ENCODE data around the gene RNU1-3.
"Not testable (repeated sequence)": the region's sequence is repeated elsewhere in the genome, so short reads cannot be mapped to it uniquely, and the experiment has no call there.

The RNU1-3 gene

DNA sequence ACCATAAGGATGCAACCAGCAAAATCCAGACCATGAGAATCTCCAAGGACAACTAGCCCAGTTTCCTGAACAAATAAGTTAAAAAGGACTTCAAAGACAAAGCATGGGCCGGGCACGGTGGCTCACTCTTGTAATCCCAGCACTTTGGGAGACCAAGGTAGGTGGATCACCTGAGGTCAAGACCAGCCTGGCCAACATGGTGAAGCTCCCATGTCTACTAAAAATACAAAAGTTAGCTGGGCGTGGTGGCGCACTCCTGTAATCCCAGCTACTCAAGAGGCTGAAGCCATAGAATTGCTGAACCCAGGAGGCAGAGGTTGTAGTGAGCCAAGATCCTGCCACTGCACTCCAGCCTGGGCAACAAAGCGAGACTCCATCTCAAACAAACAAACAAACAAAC is 30.8 kb downstream of the RNU1-3 start:
- not testable (repeated sequence) for DNase-seq

DNA sequence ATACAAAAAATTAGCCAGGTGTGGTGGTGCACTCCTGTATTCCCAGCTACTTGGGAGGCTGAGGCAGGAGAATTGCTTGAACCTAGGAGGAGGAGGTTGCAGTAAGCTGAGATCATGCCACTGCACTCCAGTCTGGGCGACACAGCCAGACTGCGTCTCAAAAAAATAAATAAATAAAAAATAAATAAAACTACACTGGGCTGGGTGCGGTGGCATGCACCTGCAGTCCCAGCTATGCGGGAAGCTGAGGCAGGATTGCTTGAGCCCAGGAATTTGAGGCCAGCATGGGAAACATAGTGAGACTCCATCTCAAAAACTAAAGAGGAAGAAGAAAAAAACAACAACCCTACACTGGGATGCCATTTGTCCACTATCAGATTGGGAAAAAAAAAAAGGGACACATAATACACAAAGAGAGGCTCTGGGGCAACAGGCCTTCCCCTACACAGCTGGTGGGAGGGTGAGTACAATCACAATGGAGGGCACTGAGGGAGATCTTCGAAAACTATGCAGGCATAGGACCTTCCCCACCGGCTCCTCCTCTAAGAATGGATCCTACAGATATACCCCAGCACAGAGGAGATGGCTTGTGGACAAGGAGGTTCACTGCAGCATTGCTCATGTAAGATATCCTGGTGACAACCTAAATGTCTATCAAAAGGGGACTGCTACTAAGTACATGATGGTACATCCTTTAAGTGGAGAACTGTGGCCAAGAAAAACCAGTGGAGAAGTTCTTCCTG is 33.0 kb downstream of the RNU1-3 start:
- not testable (repeated sequence) for DNase-seq

DNA sequence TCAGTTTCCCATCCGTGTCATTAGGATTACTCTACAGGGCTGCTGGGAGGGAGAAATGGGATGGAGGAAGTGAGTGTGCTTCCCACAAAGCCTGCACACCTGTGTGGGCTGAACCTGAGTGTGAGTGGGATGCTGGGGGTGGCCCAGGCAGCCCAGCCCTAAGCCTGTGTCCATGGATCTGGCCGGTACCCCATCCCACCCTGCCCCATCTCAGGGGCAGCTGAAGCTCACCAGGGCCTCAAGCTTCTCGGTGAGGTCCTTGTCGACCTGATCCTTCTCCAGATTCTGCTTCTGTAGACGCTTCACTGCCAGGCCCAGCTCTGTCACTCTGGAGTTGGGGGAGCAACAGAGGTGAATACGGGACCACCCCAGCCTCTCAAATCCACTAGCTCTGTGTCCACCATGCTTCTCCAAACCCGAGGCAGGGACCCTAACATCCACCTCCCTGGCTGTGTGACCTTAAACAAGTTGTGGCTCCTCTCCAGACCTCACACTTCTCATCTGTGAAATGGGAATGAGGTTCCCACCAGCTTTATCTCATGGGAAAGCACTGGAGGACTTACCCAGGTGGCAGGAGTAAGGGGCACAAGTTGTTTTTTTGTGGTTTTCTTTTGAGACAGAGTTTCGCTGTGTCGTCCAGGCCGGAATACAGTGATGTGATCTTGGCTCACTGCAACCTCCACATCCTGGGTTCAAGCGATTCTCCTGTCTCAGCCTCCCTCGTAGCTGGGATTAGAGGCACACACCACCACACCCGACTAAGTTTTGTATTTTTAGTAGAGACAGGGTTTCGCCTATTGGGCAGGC is 34.5 kb downstream of the RNU1-3 start:
- not testable (repeated sequence) for DNase-seq

DNA sequence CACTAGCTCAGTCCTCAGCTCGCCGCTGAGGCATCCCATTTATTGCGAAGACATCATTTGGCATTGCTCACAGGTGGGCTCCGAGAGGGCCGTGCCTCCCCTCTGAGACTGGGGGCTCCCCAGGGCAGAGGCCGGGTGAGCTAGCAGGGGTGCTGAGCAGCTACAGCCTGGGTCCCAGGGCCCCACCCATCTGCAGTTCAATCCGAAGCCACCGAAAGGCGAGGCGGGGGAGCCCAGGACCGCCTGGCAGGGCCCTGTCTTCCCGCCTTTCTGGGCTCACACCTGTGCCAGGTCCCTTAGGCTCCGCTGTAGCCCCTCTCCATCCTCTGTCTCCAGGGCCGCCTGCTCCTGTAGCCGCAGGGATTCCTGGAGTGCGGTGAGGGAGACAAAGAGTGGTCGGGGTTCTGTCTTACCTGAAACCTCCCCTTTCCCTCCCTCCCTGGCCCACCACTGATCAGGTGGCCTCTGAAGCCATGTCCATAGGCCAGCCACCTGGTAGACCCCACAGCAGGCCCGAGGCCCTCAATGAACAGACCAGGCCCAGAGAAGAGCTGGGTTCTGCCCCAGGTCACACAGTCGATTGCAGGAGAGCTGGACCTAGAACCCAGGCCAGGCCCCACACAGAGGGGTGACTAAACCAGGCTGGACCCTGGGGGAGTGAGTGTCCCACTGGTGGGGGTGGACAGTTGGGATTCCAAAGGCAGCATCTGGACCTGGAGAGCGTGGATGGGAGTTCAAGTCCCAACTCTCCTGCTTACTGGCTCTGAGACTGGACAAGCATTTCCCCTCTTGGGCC is 35.3 kb downstream of the RNU1-3 start:
- no peak for DNase-seq

DNA sequence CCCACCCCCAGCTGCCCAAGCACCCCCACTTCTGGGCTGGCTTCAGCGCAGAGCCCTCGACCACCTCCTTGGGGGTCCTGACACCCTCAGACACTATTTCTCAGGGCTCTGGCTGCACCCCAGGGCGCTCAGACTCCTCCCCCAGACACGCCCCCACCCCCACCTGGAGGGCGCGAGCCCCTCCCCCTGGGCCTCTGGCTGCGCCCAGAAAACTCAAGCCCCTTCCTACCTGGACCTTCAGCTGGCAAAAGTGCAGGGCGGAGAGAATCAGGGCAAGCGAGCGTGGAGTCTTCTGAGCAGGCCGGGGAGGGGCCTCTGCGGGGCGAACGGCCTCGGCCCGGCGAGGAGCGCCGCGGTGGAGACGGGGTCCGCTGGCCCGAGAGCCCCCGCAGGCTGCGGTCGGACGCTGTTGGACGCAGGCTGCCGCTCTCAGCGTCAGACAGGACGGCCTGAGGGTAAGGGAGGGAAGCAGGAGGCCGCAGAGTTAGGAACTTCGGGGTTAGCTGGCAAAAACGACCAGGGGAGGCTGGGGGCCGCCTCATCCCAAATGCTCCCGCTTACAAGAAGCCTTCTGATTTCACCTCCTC is 36.0 kb downstream of the RNU1-3 start:
- DNase-seq: no peak

DNA sequence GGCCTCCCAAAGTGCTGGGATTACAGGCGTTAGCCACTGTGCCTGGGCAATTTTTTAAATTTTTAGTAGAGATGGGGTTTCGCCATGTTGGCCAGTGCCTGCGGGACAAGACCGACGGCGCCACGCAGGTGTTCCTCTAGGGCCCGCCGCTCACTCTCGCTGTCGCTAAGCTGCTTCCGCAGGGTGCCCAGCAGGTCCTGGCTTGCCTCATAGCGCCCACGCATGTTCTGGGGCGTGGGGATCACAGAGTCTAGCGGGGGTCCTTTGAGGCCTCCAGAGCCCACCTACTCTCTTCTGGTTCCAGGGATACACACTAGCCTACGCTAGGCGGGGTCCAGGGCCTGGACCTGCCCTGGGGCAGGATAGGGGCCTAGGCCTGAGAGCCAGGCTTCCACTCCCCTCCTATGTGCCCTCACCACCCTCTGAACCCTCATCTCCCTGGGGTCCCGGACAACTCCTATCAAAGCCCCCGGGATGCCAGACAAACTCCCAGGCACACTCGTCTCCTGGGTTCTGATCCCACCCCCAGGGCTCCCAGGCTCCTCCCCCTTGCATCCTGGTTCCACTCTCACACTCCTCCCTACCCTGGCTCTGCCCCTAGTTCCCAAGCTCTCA is 36.7 kb downstream of the RNU1-3 start:
- DNase-seq: not testable (repeated sequence)

DNA sequence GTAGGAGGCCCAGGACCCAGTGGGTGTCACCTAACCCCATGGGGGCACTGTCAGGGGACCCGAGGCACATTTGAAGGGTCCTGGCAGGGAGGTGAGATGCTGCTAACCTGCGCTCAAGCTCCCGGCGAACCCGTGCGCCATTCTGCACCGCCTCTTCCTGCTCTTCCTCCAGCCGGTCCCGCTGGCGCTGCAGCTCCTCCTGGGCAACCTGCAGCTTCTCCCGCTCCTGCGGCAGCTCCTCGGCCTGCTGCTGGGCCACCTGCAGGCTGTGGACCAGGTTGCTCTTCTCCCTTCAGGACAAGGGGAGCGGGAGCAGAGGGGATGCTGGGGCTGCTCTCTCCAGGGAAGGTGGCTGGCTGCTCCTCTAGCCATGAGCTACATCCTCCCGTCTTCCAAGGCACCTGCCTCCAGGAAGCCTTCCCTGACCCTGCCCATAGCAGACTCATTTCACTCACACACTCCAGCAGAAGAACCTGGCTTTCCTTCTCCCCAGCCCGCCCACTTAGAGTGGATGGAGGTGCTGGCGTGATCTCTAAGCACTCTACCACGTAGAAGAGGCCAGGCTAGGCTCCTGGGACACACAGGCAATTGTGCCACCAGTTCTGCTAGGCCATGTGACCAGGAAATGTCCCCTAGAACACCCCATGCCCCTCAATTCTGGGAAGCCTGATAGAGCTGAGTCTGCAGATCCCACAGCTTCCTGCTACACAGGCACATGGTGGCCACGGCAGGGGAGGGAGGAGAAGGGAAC is 38.2 kb downstream of the RNU1-3 start:
- DNase-seq: no peak

DNA sequence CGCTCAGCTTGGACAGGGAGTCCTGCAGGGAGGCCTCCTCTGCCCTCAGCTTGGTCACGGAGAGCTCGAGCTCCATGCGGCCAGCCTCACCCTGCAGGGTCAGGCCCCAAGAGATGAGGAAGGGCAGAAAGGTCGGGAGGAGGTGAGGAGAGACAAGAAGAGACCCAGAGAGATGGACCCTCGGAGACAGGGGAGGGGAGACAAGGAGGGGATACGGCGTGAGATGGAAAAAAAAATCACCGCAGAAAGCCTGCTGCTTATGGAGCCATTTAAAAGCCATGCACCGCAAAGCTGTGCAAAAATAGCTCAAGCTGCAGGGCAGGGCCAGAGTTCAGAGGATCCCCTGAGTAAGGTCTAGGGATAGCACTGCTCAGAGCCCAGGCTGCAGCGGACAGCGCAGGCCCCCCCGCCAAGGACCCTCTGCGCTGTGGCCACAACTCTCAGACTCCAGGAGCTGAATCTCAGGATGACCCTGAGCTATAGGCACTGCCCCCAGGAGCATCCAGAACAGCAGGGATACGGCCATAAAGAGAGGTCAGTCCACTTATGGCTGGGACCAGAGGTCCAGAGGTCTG is 40.3 kb downstream of the RNU1-3 start:
- not testable (repeated sequence) for DNase-seq

DNA sequence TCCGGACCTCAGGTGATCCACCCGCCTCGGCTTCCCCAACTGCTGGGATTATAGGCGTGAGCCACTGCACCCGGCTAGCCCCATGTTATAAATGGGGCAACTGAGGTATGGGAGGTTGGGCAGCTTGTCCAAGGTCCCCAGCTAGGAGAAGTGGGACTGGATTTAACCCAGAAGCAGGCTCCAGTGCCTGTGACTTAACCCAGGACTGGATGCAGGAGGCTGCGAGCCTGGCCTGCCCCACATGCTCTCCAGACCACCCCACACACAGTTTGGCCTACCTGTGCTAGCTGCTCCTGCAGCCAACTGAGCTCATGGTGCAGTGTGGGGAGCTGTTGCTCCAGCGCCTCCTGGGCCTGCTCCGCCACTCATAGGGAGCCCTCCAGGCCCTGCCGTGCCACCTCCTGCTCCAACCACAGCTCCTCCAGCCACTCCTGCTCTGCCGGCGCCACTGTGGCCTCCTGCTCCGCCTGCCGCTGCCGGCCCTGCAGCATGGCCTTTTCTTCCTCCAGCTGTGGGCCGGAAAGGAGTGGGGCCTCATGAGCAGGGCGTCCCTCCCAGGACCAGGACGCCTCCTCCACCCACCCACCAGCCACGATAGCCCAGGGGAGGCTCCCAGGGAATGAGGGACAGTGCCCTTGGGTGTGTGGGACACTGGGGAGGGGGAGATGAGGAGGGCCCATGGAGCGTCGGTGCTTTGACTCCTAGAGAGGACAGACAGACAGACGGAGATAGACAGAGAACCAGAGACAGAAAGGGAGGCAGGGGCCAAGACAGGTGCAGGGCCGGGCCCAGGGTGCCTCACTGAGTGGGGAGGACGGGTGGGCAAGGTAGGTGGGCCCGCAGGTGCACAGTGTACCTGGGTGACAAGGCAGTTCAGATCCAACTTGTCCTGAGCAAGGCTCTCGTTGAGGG is 41.0 kb downstream of the RNU1-3 start:
- no peak for DNase-seq

DNA sequence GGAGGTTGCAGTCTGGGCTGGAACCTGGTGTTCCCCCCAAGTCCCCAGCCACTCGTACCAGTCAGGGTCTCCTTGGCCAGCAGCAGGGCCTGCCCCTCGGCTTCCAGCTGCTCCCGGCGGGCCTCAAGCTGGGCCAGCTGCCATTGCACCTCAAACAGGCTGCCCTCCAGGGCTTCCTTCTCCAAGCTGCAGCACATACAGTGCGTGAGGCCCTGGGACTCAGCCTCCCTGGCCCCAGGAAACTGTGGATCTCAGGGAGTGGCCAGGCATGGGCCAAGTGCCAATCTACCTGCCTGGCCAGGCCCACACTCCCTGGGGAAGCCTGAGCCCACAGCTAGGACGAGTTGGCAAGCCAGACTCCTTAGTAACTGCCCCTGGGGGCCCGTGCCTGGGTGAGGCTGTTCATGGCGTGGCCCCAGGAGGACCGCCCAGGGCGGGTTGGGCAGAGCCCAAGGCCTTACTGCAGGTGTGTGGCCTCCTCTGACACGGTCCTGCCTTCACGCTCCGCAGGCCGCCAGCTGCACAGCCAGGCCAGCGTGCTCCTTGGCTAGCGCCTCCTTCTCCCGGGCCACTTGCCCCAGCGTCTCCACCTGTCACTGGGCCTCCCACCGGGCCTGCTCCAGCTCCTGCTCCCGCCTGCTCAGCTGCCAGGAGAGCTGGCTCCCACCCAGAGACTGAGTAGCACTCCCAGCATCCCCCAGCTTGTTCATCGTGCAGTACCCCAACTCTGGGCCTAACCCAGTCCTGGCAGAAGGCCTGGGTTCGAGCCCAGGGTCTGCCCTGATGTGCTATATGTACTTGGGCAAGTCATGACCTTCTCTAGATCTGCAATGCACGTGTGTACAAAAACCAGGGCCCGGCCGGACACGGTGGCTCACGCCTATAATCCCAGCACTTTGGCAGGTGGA is 42.7 kb downstream of the RNU1-3 start:
- peak; percentile 100 for DNase-seq

DNA sequence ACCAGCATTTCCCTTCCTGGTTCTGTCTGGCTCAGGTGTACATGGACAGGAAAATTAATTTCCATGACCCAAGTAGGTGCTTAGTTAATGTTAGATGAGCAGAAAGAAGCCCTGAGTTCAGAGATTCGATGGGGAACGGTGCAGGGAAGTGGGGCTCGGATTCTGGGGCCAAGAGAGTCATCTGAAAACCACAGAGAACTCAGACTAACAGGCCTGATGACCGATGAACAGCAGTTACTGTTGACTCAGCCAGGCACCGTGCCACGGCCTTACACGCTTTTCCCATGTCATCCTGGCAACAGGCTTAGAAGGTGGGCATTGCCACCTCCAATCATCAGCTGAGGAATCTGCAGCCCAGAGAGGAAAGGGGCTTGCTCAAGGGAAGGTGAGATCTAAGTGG is 43.4 kb downstream of the RNU1-3 start:
- DNase-seq: peak; percentile 89

DNA sequence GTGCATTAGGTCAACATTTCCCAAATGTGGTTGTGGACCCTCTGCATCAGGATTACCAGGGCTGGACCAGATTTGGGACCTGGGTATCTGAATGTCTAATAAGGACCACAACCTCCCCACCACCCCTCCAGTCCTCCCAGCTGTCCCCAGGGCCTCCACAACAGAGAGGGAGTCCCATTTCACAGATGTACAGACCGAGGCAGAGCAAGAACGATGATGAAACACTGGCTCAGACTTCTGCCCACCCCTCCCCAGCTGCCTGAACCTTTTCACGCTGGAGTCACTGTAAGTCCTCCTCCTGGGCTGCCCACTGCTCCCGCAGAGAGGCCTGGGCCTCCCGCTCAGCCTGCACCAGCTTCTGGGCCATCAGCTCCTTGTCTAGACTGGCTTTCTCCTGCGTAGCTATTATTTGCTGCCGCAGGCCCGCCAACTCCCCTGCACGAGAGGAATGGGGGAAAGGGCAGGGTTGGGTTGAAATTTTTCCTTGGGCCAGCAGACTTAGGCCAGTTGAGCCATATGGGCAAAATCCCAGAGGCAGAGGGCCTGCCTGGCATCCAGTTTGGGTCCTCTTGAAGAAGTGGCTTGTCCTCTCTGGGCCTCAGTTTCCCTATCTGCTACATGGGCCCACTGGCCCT is 45.0 kb downstream of the RNU1-3 start:
- DNase-seq: not testable (repeated sequence)

DNA sequence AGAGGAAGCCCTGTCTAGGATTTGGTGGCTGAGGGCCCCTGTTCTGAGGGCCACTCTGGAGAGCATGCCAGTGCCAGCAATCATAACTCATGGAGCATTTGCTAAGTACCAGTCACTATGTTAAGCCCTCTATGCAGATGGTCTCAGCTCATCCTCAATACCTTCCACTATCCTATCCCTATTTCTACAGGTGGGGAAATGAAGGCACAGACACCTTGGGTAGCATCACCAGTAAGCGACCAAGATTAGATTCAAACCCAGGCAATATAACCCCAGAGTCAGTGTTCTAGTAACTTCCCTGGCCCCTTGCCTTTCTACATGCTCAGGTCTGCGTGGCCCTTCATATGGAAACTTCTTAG is 45.5 kb downstream of the RNU1-3 start:
- DNase-seq: no peak

DNA sequence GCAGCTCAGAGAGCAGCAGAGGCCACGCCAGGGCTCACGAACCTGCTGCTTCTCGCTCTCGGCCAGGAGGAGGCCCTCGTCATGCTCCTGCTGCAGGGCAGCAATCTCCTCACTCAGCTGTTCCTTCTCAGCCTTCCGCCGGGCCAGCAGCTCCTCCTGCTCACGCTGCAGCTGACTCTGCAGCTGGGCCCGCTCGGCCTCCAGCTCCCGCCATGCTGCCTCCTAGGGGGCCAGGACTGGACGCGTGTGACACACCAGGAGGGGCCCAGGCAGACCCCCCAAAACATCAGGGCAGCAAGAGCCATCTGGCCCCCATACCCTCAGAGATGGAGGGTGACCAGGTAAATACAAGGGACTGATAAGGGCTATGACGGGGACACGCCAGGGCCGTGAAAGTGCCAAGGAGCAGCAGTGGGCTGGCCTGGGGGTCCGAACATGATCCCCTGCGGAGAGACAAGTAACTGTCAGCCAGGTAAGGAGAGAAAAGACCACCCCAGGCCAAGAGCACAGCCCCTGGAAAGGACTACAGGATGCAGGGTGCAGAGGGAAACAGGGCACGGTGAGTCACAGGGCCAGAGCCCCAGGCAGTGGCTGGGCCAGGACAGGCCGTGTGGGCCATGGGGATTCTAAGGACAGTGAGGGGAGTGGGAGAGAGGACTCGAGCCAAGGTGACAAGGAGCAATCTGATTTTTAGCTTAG is 46.8 kb downstream of the RNU1-3 start:
- DNase-seq: not testable (repeated sequence)

DNA sequence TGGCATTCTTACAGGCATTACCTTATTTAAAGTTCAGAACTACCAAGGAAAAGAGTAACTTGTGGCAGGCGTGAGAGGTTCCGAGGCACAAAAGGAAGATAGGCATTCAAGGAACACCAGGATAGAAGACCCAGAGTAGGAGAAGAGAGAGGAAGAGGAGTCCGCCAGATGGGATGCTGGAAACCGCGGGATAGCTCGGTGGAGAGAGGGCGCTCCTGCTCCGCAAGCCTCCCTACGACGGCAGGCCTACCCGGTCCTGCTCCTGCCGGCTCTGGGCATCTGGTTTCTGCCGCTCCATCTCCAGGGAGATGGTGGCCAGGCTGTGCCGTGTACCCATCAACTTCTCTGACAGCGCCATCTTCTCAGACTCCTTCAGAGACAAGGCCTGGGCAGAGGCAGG is 48.0 kb downstream of the RNU1-3 start:
- no peak for DNase-seq

DNA sequence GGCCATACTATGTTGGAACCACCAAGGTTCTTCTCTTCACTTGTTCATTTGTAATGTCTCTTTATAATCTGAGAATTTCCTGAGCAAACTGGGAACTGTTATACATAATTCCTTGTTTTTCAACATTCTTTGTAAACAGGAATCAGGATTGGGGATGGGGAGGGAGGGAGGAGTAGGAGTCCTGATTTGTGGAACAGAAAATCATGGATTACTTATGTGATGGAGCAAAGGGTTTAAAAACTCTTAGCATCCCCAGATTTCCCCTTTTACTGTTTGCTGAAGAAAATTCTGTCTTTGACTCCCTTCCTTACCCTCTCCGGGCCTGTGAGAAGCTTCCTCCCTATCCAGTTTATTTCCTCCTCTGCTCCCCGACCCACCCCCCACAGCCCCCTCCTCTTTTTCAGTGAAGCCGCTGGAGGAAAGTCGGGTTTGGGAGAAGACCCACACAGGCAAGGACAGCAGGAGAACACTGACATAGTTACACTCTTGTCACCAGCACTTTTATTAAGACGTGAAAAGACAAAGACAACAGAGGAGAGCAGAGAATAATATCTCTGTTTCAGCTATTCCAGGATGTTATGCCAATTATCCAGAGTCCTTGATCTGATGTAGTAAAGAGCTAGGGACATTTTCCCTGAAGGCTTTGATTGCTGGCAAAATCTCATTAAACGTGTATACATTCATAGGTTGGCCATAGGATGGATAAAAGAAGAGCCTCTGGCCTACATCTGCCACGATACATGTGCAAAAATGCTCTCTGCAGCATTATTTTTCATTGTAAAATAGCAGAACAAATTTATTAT is 48.8 kb downstream of the RNU1-3 start:
- DNase-seq: no peak

DNA sequence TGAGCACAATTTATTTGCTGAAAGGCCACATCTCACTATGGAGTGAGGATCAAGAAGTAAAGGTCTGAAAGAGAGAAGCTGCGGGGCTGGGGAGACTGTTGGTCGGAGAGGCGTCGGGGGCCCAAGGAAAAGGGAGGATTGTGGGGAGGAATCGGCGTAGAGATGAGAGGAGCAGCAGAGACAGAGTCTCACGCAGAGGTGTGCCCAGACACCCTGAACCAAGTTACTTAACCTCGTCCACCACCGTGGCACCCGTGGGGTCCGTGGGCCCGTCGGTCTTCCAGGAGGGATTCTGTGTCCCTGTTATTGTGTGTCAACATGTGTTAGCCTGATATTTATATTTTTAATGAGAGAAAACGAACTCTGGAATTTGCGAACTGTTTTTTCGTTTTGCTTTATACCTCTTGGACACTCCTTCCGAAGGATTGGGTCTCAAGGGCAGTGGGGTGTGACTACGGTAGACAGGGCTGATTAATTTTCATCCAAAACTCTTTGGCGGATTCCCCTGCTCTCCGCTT is 49.6 kb downstream of the RNU1-3 start:
- DNase-seq: no peak

All from NCI-H1092 treated with DMSO at 0.1 percent for 48 hours (cell line).